ENCODE data around the gene ARFGAP1.

The ARFGAP1 gene

DNA sequence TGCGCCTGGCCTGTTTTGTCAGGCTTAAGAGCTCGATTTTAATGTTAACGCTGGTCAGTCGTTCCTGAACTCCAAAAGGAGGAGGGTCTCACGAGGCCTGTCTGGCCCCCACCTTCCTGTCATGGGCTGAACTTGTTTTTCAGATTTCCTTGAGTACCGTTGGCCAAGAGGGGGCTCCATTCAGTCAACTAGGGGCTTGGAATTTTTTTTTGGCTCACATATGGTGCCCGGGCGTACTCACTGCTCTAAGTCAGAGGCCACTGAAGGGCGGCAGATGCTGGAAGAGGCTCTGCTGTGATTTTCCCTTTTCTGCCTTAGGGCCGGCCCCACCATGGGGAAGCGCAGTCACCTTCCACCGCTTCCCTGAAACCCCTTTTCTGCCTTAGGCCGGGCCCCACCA, 43.8 kb upstream of the ARFGAP1 start:
- Histone ChIP-seq H3K9ac (ENCODE audit: insufficient read length) (no peak overlapping the region), H3K4me3 (no peak overlapping the region), H3K9me3 (ENCODE audit: low read depth, low read length) (no peaks in the 10 kb centered on the region), H3K27ac (no peak overlapping the region), H3K36me3 (ENCODE audit: insufficient read depth, low read length) (no peaks in the 10 kb centered on the region)
- no peak for DNase-seq (ENCODE audit: low read depth, low spot score)
- TF ChIP-seq POLR2AphosphoS5 (IDR thresholded peaks at IDR 0.05; ENCODE audit: borderline replicate concordance, low read depth, low read length) = no peak

DNA sequence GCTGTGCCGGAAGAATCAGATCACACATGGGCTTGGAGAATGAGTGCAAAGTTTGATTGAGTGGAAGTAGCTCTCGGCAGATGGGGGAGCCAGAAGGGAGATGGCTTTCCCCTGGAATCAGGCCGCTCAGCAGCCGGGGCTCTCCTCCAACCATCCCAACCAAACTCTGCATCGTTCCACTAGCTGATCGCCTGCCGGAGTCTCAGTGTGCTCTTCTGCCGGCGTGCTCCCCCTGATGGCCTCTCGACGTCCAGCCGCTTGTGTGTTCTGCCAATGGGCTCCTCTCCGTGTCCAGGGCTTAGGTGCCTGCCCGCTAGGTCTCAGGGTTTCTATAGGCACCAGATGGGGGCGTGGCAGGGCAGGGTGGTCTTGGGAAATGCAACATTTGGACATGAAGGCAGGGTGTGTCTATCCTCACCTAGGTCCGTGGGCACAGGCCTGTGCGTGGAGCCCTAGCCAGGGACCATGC, 41.8 kb upstream of the ARFGAP1 start:
- no peak for DNase-seq (ENCODE audit: low read depth, low spot score)
- Histone ChIP-seq H3K36me3 (ENCODE audit: insufficient read depth, low read length) (no peaks in the 10 kb centered on the region), H3K4me3 (no peak overlapping the region), H3K9me3 (ENCODE audit: low read depth, low read length) (no peaks in the 10 kb centered on the region), H3K27ac (no peak overlapping the region), H3K9ac (ENCODE audit: insufficient read length) (no peak overlapping the region)
- TF ChIP-seq FOXP2 (optimal IDR thresholded peaks at IDR 0.05; ENCODE audit: control extremely low read depth, extremely low read length, insufficient read depth) (no peak), EZH2 (IDR thresholded peaks at IDR 0.05) (no peak), POLR2AphosphoS5 (IDR thresholded peaks at IDR 0.05; ENCODE audit: borderline replicate concordance, low read depth, low read length) (no peak)

DNA sequence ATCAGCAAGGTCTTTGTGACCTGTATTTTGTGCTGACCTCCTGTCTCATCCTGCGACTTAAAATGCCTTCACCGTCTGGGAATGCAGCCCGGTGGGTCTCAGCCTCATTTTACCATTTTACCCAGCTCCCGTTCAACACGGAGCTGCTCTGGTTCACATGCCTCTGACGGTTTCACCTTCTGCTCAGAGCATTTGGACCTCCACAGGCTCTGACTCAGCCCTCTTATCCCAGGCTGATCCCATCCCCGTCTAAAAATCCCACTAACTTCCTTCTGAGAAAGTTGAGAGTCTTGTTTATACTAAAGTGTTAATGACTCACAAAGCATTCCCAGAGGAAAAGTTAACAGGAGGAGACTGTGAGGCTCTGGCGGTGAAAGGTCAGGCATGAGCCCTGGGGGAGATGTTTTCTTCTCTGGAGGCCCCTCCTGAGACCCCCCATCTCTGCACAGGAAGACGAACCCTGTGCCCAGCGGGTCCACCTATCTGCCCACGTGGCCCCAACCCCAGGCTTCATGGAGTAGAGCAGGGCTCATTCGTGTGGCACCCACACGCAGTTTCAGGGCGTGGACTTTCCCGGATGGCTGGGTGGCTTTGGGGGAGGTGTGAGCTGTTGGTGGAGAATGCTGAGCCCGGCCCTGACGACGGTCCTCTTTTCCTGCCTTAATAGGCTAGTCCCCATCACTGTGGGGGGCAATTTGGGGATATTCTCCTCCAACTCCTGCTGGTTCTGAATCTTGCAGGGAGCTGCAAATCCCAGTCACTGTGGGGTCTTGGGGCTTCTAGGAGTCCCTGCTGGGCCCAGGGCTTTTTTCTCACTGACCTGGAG, 40.2 kb upstream of the ARFGAP1 start:
- no peak for TF ChIP-seq FOXP2 (optimal IDR thresholded peaks at IDR 0.05; ENCODE audit: control extremely low read depth, extremely low read length, insufficient read depth)
- no peak for TF ChIP-seq EZH2 (IDR thresholded peaks at IDR 0.05)
- TF ChIP-seq POLR2AphosphoS5 (IDR thresholded peaks at IDR 0.05; ENCODE audit: borderline replicate concordance, low read depth, low read length) = no peak
- no peaks in the 10 kb centered on the region for H3K36me3 ChIP-seq (ENCODE audit: insufficient read depth, low read length)
- no peaks in the 10 kb centered on the region for H3K9me3 ChIP-seq (ENCODE audit: low read depth, low read length)
- H3K9ac ChIP-seq (ENCODE audit: insufficient read length) = no peak overlapping the region
- no peak overlapping the region for H3K4me3 ChIP-seq
- no peak for DNase-seq (ENCODE audit: low read depth, low spot score)
- H3K27ac ChIP-seq = no peak overlapping the region

DNA sequence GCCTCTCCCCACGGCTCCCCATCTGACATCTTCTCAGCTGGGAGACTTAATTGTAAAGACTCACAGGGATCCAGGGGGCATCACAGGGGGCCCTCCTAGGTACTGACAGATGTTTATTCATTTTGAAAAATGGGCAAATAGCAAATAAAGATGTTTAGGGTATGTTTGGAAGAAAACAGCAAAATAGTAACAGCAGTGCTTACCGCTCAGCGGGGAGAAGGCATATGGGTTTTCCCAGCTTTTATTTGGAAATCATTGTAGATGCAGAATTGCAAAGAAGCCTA, 39.6 kb upstream of the ARFGAP1 start:
- no peaks in the 10 kb centered on the region for H3K9me3 ChIP-seq (ENCODE audit: low read depth, low read length)
- H3K27ac ChIP-seq = no peak overlapping the region
- no peak for DNase-seq (ENCODE audit: low read depth, low spot score)
- H3K9ac ChIP-seq (ENCODE audit: insufficient read length) = no peak overlapping the region
- H3K36me3 ChIP-seq (ENCODE audit: insufficient read depth, low read length) = no peaks in the 10 kb centered on the region
- no peak for TF ChIP-seq EZH2 (IDR thresholded peaks at IDR 0.05)
- TF ChIP-seq FOXP2 (optimal IDR thresholded peaks at IDR 0.05; ENCODE audit: control extremely low read depth, extremely low read length, insufficient read depth) = no peak
- TF ChIP-seq POLR2AphosphoS5 (IDR thresholded peaks at IDR 0.05; ENCODE audit: borderline replicate concordance, low read depth, low read length) = no peak
- H3K4me3 ChIP-seq = no peak overlapping the region

DNA sequence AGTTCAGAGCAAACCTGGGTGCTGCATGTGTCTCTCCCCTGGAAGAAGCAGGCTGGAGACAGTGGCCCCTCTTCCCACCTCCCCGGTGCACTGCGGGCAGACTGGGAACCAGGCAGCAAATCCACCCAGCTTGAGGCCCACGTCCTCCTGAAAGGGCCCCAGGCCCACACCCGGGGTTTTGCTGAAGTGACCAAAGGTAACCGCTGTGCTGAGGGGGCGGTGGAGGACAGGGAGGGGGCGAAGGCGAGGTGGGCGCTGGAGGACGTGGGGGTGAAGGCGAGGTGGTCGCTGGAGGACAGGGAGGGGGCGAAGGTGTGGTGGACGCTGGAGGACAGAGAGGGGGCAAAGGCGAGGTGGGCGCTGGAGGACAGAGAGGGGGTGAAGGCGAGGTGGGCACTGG, 38.7 kb upstream of the ARFGAP1 start:
- no peak for TF ChIP-seq POLR2AphosphoS5 (IDR thresholded peaks at IDR 0.05; ENCODE audit: borderline replicate concordance, low read depth, low read length)
- no peak for TF ChIP-seq FOXP2 (optimal IDR thresholded peaks at IDR 0.05; ENCODE audit: control extremely low read depth, extremely low read length, insufficient read depth)
- TF ChIP-seq EZH2 (IDR thresholded peaks at IDR 0.05) = no peak
- H3K9ac ChIP-seq (ENCODE audit: insufficient read length) = no peak overlapping the region
- H3K27ac ChIP-seq = no peak overlapping the region
- no peaks in the 10 kb centered on the region for H3K36me3 ChIP-seq (ENCODE audit: insufficient read depth, low read length)
- no peaks in the 10 kb centered on the region for H3K9me3 ChIP-seq (ENCODE audit: low read depth, low read length)
- DNase-seq (ENCODE audit: low read depth, low spot score) = no peak
- H3K4me3 ChIP-seq = no peak overlapping the region

DNA sequence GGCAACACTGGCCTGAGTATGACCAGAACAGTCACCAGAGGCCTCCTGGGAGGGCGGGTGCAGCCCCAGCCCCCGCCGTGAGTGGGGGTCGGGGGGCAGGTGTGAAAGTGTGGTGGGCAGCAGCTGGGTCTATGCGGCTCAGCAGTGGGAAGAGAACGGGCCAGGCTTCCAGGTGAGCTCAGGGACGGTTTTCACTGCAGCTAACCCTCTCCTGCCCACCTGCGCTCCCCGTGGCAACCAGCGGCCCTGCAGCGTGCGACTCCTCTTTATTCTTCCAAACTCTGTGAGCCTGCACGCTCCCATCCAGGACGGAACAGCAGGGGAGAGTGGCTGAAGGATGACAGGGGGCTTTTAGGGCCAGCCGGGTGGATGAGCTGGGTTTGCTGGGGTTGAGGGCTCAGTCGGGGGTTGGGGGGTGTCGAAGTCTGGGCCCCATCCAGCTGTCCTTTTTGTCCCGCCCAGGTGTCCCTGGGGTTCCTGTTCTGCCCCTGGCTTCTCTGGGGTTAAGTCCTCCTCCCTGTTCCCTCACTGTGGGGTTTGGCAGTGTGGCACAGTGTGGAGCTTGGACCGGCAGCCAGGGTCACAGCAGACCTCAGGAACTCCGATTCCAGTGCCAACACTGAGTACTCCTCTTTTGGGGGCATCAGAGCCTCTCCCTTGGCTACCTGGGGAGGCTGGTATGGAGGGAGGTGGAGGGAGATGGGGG, 37.8 kb upstream of the ARFGAP1 start:
- no peak overlapping the region for H3K27ac ChIP-seq
- DNase-seq (ENCODE audit: low read depth, low spot score) = no peak
- no peak overlapping the region for H3K4me3 ChIP-seq
- no peaks in the 10 kb centered on the region for H3K36me3 ChIP-seq (ENCODE audit: insufficient read depth, low read length)
- H3K9ac ChIP-seq (ENCODE audit: insufficient read length) = no peak overlapping the region
- TF ChIP-seq EZH2 (IDR thresholded peaks at IDR 0.05) (no peak), POLR2AphosphoS5 (IDR thresholded peaks at IDR 0.05; ENCODE audit: borderline replicate concordance, low read depth, low read length) (no peak), FOXP2 (optimal IDR thresholded peaks at IDR 0.05; ENCODE audit: control extremely low read depth, extremely low read length, insufficient read depth) (no peak)
- H3K9me3 ChIP-seq (ENCODE audit: low read depth, low read length) = no peaks in the 10 kb centered on the region

DNA sequence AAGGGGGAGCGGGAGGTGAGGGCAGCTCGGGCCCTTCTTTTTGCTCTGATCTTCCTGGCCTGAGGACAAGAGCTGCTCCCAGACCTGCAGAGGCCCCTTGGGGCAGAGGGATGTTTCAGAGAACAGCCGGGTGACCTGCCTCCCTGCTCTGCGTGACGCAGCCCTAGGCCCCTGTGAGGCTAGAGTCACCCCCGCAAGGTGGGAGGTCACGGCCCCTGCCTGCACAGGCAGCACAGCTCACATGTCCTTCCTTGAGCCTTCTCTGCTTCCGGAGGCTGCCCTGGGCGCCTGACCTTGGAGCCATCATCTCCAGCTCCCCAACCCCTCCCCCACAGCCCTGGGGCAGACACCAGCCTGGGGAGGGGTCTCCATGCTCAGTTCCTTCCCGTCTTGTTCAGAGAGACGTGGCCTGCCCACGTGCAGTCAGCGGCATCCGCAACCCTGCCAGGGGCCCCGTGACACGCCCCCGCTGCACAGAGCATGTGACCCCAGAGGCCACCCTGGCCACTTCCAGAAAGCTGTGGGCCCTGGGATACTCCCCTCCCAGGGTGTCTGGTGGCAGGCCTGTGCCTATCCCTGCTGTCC, 37.1 kb upstream of the ARFGAP1 start, which contains the start of gene BIRC7:
TSS of gene BIRC7 (plus strand) at position 507 of the 585 bp plus-strand sequence. CDS start 192 bp downstream, outside the sequence.
- Histone ChIP-seq H3K36me3 (ENCODE audit: insufficient read depth, low read length) (no peaks in the 10 kb centered on the region), H3K9ac (ENCODE audit: insufficient read length) (no peak within 1 kb of the TSS), H3K27ac (no peak within 1 kb of the TSS), H3K4me3 (no peak within 1 kb of the TSS), H3K9me3 (ENCODE audit: low read depth, low read length) (no peaks in the 10 kb centered on the region)
- no peak for DNase-seq (ENCODE audit: low read depth, low spot score)
- TF ChIP-seq FOXP2 (optimal IDR thresholded peaks at IDR 0.05; ENCODE audit: control extremely low read depth, extremely low read length, insufficient read depth) (no peak), POLR2AphosphoS5 (IDR thresholded peaks at IDR 0.05; ENCODE audit: borderline replicate concordance, low read depth, low read length) (no peak), EZH2 (IDR thresholded peaks at IDR 0.05) (no peak)

DNA sequence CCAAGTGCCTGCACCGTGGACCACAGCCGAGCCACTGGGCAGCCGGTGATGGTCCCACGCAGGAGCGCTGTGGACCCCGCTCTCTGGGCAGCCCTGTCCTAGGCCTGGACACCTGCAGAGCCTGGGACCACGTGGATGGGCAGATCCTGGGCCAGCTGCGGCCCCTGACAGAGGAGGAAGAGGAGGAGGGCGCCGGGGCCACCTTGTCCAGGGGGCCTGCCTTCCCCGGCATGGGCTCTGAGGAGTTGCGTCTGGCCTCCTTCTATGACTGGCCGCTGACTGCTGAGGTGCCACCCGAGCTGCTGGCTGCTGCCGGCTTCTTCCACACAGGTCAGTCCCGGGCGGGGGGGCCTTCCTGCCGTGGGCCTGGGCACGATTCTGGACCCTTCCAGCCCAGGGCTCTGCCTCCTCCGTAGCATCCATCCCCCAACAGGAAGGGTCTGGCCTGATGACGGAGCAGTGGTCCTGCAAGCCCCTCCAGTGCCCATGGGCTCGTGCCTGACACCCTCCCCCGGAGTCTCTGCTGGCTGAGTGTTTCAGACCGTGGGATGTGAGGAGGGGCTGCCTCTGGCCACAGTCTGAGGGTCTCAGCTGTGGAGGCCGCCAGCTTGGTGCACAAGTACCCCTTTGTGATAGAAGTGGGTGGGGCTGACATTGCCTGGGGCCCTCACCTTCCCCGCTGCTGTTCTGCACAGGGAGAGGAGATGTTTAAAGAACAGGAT, 36.3 kb upstream of the ARFGAP1 start:
- H3K9me3 ChIP-seq (ENCODE audit: low read depth, low read length) = no peaks in the 10 kb centered on the region
- H3K27ac ChIP-seq = no peak overlapping the region
- H3K36me3 ChIP-seq (ENCODE audit: insufficient read depth, low read length) = no peaks in the 10 kb centered on the region
- H3K4me3 ChIP-seq = no peak overlapping the region
- H3K9ac ChIP-seq (ENCODE audit: insufficient read length) = no peak overlapping the region
- TF ChIP-seq EZH2 (IDR thresholded peaks at IDR 0.05) (no peak), POLR2AphosphoS5 (IDR thresholded peaks at IDR 0.05; ENCODE audit: borderline replicate concordance, low read depth, low read length) (no peak), FOXP2 (optimal IDR thresholded peaks at IDR 0.05; ENCODE audit: control extremely low read depth, extremely low read length, insufficient read depth) (no peak)
- no peak for DNase-seq (ENCODE audit: low read depth, low spot score)
